Calu3 (cell line): ENCODE measurements around the gene PILRB. TPM values are rescaled to one million over a fixed set of nuclear protein-coding genes. Genes with fewer than 3 reads are reported as not detected.
"Not testable (repeated sequence)": the region's sequence is repeated elsewhere in the genome, so short reads cannot be mapped to it uniquely, and the experiment has no call there.

ENCODE experiments used
- BruUV-seq: library from RNA; stranded (reverse); fragments of 400-500 nt; replicated peaks from 2 replicates; lab custom pipeline; 2021; lab: Mats Ljungman, UMichigan
- CTCF ChIA-PET: fragments of 300-600 bp; sonication (Branson Sonifier 250); formaldehyde crosslinking; loops from one replicate; lab custom pipeline; 2022; ENCODE audit warnings: antibody characterized with exemption; lab: Charles Lee
- DNase-seq: peaks from one replicate; pipeline ENCODE4 v3.0.0; 2022
- H3K27ac Mint-ChIP-seq: one replicate; pipeline ENCODE4 v1.8.0; 2022; ENCODE audit warnings: mixed read lengths; ENCODE audit not compliant: unreplicated experiment
- H3K27me3 Mint-ChIP-seq: one replicate; pipeline ENCODE4 v1.8.0; 2022; ENCODE audit warnings: mixed read lengths; ENCODE audit not compliant: unreplicated experiment
- H3K36me3 Mint-ChIP-seq: one replicate; pipeline ENCODE4 v1.8.0; 2022; ENCODE audit warnings: mild to moderate bottlenecking, moderate library complexity, mixed read lengths; ENCODE audit not compliant: insufficient read depth, unreplicated experiment
- H3K4me1 Mint-ChIP-seq: one replicate; pipeline ENCODE4 v1.8.0; 2022; ENCODE audit warnings: mild to moderate bottlenecking, low read depth, mixed read lengths; ENCODE audit not compliant: unreplicated experiment
- H3K4me3 Mint-ChIP-seq: one replicate; pipeline ENCODE4 v1.8.0; 2022; ENCODE audit warnings: mild to moderate bottlenecking, low read depth, moderate library complexity, mixed read lengths; ENCODE audit not compliant: unreplicated experiment
- H3K9me3 Mint-ChIP-seq: one replicate; pipeline ENCODE4 v1.8.0; 2022; ENCODE audit warnings: low read depth, mixed read lengths; ENCODE audit not compliant: unreplicated experiment
- intact Hi-C: fragments of 100-400 bp; cut with micrococcal nuclease; formaldehyde crosslinking; loops from one replicate; pipeline ENCODE4 v1.10.0; 2022; ENCODE audit not compliant: unreplicated experiment
- total RNA-seq: library from RNA; stranded (reverse); gene quantifications from 2 replicates; pipeline ENCODE4 v1.2.3, GENCODE V29; 2022
- TF ChIP-seq, protein P1 (sequence below): fragments of 200-600 bp; IDR thresholded peaks from one replicate; pipeline ENCODE4 v1.8.0; 2022; ENCODE audit warnings: antibody characterized with exemption; ENCODE audit not compliant: unreplicated experiment

PILRB gene
- total RNA-seq, 1 experiment from 2014 or later, result 40.0 TPM

DNA sequence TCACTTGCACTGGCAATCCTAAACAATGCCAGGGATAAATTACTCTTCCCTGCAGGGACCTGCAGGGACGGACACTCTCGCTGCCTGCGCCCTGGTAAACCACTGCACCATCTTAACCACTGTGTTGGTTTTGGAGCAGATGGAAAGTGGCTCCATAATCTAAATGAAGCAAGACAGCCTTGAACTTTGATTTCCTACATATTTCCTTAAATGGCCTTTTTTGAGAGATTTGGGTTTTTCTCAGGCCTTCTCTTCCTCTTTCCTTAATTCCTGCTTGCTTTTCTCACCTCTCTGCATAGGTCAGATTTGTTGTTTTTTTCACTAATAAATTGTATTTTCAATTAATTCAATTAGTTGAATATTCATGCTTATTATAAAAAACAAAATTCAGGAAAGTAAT, 18.1 kb downstream of the PILRB start:
- H3K4me3 Mint-ChIP-seq, result no peak overlapping the region
- TF ChIP-seq, protein P1, sequence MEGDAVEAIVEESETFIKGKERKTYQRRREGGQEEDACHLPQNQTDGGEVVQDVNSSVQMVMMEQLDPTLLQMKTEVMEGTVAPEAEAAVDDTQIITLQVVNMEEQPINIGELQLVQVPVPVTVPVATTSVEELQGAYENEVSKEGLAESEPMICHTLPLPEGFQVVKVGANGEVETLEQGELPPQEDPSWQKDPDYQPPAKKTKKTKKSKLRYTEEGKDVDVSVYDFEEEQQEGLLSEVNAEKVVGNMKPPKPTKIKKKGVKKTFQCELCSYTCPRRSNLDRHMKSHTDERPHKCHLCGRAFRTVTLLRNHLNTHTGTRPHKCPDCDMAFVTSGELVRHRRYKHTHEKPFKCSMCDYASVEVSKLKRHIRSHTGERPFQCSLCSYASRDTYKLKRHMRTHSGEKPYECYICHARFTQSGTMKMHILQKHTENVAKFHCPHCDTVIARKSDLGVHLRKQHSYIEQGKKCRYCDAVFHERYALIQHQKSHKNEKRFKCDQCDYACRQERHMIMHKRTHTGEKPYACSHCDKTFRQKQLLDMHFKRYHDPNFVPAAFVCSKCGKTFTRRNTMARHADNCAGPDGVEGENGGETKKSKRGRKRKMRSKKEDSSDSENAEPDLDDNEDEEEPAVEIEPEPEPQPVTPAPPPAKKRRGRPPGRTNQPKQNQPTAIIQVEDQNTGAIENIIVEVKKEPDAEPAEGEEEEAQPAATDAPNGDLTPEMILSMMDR, result no peak
- no TSS peak for BruUV-seq
- H3K36me3 Mint-ChIP-seq, result peaks cover 4% of the 10 kb centered on the region
- H3K27ac Mint-ChIP-seq, result no peak overlapping the region
- no peaks in the 10 kb centered on the region for H3K4me1 Mint-ChIP-seq
- intact Hi-C loops, result no loop called here
- no peaks in the 10 kb centered on the region for H3K9me3 Mint-ChIP-seq
- no peak for DNase-seq
- H3K27me3 Mint-ChIP-seq, result no peaks in the 10 kb centered on the region
- CTCF ChIA-PET, result interaction anchor here (0.7 kb wide), 1 partner anchor 233 kb away, joined by 4 read pairs; no protein-coding TSS in a partner anchor

DNA sequence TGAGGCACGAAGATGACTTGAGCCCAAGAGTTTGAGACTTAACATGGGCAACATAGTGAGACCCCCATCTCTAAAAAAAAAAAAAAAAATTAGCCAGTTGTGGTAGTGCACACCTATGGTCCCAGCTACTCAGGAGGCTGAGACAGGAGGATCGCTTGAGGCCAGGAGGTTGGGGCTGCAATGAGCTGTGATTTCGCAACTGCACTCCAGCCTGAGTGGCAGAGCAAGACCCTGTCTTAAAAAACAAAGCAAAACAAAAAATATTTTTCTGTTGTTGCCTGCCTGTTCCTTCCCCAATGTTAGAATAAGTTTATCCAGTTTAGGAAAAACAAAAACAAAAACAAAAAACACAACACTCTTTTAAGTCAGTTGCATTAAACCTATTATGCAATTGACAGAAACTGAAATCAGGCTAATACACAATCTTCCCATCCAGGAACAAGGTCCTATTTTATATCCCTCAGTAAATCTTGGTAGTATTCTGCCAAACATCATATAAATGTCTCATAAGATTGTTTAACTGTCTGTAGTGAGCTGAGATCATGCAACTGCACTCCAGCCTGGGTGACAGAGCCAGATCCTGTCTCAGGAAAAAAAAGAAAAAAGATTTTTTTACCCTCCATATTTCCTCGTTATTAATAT, 20.3 kb downstream of the PILRB start:
- intact Hi-C loops, result no loop called here
- Mint-ChIP-seq H3K9me3 (no peaks in the 10 kb centered on the region), H3K27me3 (peaks cover 8% of the 10 kb centered on the region), H3K4me3 (no peak overlapping the region), H3K36me3 (no peaks in the 10 kb centered on the region), H3K27ac (no peak overlapping the region), H3K4me1 (no peaks in the 10 kb centered on the region)
- no TSS peak for BruUV-seq
- CTCF ChIA-PET, result no interaction called here
- TF ChIP-seq, protein P1, result no peak
- no peak for DNase-seq

DNA sequence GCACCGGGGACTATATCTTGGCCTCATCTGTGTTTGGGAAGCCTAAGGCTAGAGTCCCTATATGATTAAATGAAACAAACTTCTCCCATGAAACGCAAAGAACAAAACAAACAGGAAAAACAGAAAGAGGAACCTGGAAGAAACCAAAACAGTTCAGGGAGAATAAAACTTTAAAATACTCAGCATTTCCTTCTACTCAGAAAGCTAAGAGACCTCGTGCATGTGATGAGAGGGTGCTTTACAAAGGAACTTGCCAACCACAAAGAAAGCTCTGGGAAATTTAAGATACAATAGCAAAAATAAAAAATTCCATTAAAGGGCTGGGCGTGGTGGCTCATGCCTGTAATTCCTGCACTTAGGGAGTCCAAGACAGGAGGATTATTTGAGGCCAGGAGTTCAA, 22.3 kb downstream of the PILRB start:
- Mint-ChIP-seq H3K36me3 (no peaks in the 10 kb centered on the region), H3K4me1 (no peaks in the 10 kb centered on the region), H3K27me3 (peaks cover 13% of the 10 kb centered on the region), H3K9me3 (no peaks in the 10 kb centered on the region), H3K4me3 (no peak overlapping the region), H3K27ac (no peak overlapping the region)
- TF ChIP-seq, protein P1, result no peak
- CTCF ChIA-PET, result no interaction called here
- intact Hi-C loops, result no loop called here
- BruUV-seq, result no TSS peak
- no peak for DNase-seq

DNA sequence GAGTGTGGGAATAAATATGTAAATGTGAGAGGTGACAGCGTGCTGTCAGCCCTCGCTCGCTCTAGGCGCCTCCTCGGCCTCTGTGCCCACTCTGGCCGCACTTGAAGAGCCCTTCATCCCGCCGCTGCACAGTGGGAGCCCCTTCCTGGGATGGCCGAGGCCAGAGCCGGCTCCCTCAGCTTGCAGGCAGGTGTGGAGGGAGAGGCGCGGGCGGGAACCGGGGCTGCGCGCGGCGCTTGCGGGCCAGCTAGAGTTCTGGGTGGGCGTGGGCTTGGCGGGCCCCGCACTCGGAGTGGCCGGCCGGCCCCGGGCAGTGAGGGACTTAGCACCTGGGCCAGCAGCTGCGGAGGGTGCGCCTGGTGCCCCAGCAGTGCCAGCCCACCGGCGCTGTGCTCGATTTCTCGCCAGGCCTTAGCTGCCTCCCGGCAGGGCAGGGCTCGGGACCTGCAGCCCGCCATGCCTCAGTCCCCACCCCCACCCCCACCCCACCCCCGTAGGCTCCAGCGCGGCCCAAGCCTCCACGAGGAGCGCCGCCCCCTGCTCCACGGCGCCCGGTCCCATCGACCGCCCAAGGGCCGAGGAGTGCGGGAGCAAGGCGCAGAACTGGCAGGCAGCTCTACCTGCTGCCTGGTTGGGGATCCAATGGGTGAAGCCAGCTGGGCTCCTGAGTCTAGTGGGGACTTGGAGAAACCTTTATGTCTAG, 23.8 kb downstream of the PILRB start:
- H3K4me1 Mint-ChIP-seq, CTCF ChIA-PET, BruUV-seq, H3K4me3 Mint-ChIP-seq, DNase-seq, H3K36me3 Mint-ChIP-seq, H3K9me3 Mint-ChIP-seq, intact Hi-C loops, H3K27ac Mint-ChIP-seq: not testable (repeated sequence)
- H3K27me3 Mint-ChIP-seq, result peaks cover 13% of the 10 kb centered on the region

DNA sequence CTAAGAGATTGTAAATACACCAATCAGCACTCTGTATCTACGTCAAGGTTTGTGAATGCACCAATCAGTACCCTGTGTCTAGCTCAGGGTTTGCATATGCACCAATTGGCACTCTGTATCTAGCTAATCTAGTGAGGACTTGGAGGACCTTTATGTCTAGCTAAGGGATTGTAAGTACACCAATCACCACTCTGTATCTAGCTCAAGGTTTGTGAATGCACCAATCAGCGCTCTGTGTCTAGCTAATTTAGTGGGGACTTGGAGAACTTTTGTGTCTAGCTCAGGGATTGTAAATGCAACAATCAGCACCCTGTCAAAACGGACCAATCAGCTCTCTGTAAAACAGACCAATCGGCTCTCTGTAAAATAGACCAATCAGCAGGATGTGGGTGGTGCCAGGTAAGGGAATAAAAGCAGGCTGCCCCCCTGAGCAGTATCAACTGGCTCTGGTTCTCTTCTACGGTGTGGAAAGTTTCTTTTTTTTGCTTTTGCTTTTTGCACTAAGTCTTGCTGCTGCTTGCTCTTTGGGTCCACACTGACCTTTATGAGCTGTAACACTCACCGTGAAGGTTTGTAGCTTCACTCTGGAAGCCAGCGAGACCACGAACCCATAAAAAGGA, 24.4 kb downstream of the PILRB start:
- BruUV-seq, intact Hi-C loops, H3K4me3 Mint-ChIP-seq, H3K4me1 Mint-ChIP-seq, H3K9me3 Mint-ChIP-seq, CTCF ChIA-PET, H3K27ac Mint-ChIP-seq, DNase-seq, H3K36me3 Mint-ChIP-seq: not testable (repeated sequence)
- peaks cover 13% of the 10 kb centered on the region for H3K27me3 Mint-ChIP-seq
